Breast epithelium (tissue), 4 donors: ENCODE results near the gene DPH5. TPM values are rescaled to one million over a fixed set of nuclear protein-coding genes. Genes with fewer than 3 reads are reported as not detected.

Experiments
- DNase-seq, 2 donors: peaks; one replicate each; pipeline ENCODE4 v3.0.0-alpha.2; 2019; ENCODE audit warnings: low spot score in 2 of 2
- H3K27ac ChIP-seq, 2 donors: fragments of 200-600 bp; sonication (generic) in 1 of 2; one replicate each; pipeline ENCODE4 v1.5.1; 2016 to 2019; ENCODE audit warnings: mild to moderate bottlenecking in 1 of 2
- H3K27me3 ChIP-seq, 2 donors: fragments of 200-600 bp; sonication (generic) in 1 of 2; one replicate each; pipeline versions ENCODE4 v1.5.1 to v1.6.0; 2017 to 2019; ENCODE audit warnings: control low read depth in 1 of 2, mild to moderate bottlenecking in 1 of 2
- H3K36me3 ChIP-seq: fragments of 200-600 bp; one replicate; pipeline ENCODE4 v1.5.1; 2019
- H3K4me1 ChIP-seq, 2 donors: fragments of 200-600 bp; sonication (generic); one replicate each; pipeline ENCODE4 v1.5.1; 2016 to 2019; ENCODE audit warnings: control low read depth in 1 of 2
- H3K4me3 ChIP-seq, 3 donors: fragments of 200-600 bp; sonication (generic); 1 replicate in 2 of 3; 2 replicates in 1 of 3; pipeline ENCODE4 v1.5.1; 2016 to 2019; ENCODE audit warnings: mild to moderate bottlenecking in 3 of 3, moderate library complexity in 2 of 3
- H3K9me3 ChIP-seq, 2 donors: fragments of 200-600 bp; sonication (generic) in 1 of 2; one replicate each; pipeline ENCODE4 v1.5.1; 2016 to 2019; ENCODE audit warnings: control low read depth in 1 of 2
- CTCF ChIP-seq, 3 donors: fragments of 450-650 bp; IDR thresholded peaks; one replicate each; pipeline ENCODE4 v1.5.1; 2016 to 2017; ENCODE audit warnings: antibody characterized with exemption in 3 of 3, mild to moderate bottlenecking in 3 of 3, moderate library complexity in 3 of 3
- POLR2A ChIP-seq: fragments of 450-650 bp; IDR thresholded peaks from one replicate; pipeline ENCODE4 v1.6.1; 2016; ENCODE audit warnings: antibody characterized with exemption, mild to moderate bottlenecking, moderate library complexity
- POLR2AphosphoS5 ChIP-seq, 3 donors: sonication (generic); formaldehyde crosslinking; IDR thresholded peaks; one replicate each; pipeline ENCODE4 v1.6.1; 2017; ENCODE audit warnings: antibody characterized with exemption in 3 of 3
- intact Hi-C: fragments of 100-400 bp; cut with DNase I; formaldehyde crosslinking; loops from one replicate; pipeline ENCODE4 v1.15.1; 2023; ENCODE audit warnings: low total_unique reads
- total RNA-seq, 3 donors: library from RNA; depleted of rRNA; stranded (reverse); fragments of >200 nt; gene quantifications; one replicate each; pipeline ENCODE4 v1.1.0, GENCODE V29; 2016

The DPH5 gene
- total RNA-seq, 3 donors from 2014 or later: 19.2 to 26.1 (median 25.9) TPM

GRCh38 chr1:101025283-101025656, 314 bp downstream of the DPH5 start:
- Histone ChIP-seq H3K4me1 (no peaks in the 10 kb centered on the region), H3K27ac (peak overlapping the region; percentile 79 to 84), H3K27me3 (no peaks in the 10 kb centered on the region), H3K36me3 (no peaks in the 10 kb centered on the region), H3K4me3 (peak overlapping the region; percentile 68 to 73 (median 70)), H3K9me3 (no peaks in the 10 kb centered on the region)
- TF ChIP-seq POLR2A (no peak), CTCF (IDR thresholded peaks at IDR 0.05) (no peak), POLR2AphosphoS5 (IDR thresholded peaks at IDR 0.05) (no peak)
- no peak for DNase-seq
- intact Hi-C loops: no loop called here

GRCh38 chr1:101022294-101022693, 3.3 kb downstream of the DPH5 start:
- Histone ChIP-seq H3K4me3 (no peak overlapping the region), H3K4me1 (no peaks in the 10 kb centered on the region), H3K9me3 (no peaks in the 10 kb centered on the region), H3K27ac (no peak overlapping the region), H3K27me3 (no peaks in the 10 kb centered on the region), H3K36me3 (no peaks in the 10 kb centered on the region)
- TF ChIP-seq POLR2A: no peak
- DNase-seq: no peak
- intact Hi-C loops: no loop called here

DNA sequence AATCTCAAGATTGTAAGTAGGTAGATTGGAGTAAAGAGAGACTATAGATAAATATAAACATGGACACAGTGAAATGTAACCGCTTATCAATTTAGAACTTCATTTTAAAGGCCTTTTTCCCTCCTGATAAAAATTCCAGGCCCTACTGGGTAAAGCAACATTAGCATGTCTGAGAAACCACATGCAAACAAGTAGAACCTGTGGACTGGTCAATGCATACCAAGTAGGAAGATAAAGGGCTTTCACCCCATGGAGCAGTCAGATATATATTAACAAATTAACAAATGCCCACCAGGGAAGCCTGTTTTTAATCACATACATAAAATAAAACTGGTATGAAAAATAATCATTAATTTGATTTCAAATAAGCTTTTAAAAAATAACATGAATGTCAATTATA, 8.1 kb downstream of the DPH5 start:
- TF ChIP-seq POLR2A: no peak
- no peak for TF ChIP-seq CTCF (IDR thresholded peaks at IDR 0.05)
- TF ChIP-seq POLR2AphosphoS5 (IDR thresholded peaks at IDR 0.05): no peak
- Histone ChIP-seq H3K27me3 (no peaks in the 10 kb centered on the region), H3K9me3 (no peaks in the 10 kb centered on the region), H3K36me3 (no peaks in the 10 kb centered on the region), H3K4me1 (no peaks in the 10 kb centered on the region), H3K27ac (no peak overlapping the region), H3K4me3 (no peak overlapping the region)
- no peak for DNase-seq
- intact Hi-C loops: no loop called here

DNA sequence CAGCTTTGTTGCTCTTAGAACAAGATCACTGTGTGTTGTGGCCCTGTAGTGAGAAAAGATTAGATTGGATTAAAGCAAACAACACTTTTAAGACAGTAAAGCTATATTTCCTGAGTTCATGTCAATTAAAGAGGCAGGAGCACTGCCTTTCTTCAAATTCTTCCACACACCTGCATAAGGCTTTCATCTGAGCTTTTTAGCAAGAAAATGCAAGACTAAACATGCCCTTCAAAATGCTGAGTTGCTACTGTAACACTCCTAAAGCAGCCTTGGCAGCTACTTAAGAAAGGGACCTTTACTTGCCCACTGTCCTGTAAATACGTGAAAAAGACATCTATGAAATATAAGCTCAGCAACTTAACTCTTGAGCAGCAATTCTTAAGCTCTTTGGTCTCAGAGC, 11.8 kb downstream of the DPH5 start:
- intact Hi-C loops: no loop called here
- TF ChIP-seq CTCF (IDR thresholded peaks at IDR 0.05): no peak
- no peak for TF ChIP-seq POLR2A
- TF ChIP-seq POLR2AphosphoS5 (IDR thresholded peaks at IDR 0.05): no peak
- no peaks in the 10 kb centered on the region for H3K27me3 ChIP-seq

GRCh38 chr1:101008229-101008834, 17.3 kb downstream of the DPH5 start:
- no peak overlapping the region for H3K4me3 ChIP-seq
- no peaks in the 10 kb centered on the region for H3K27me3 ChIP-seq
- H3K27ac ChIP-seq: no peak overlapping the region
- no peaks in the 10 kb centered on the region for H3K4me1 ChIP-seq
- H3K36me3 ChIP-seq: no peaks in the 10 kb centered on the region
- intact Hi-C loops: no loop called here
- no peak for DNase-seq
- H3K9me3 ChIP-seq: no peaks in the 10 kb centered on the region
- TF ChIP-seq POLR2A: no peak
- no peak for TF ChIP-seq POLR2AphosphoS5 (IDR thresholded peaks at IDR 0.05)
- no peak for TF ChIP-seq CTCF (IDR thresholded peaks at IDR 0.05)

More for the DNA sequence above, 11.8 kb downstream of the DPH5 start:
- Histone ChIP-seq H3K4me3 (no peak overlapping the region), H3K4me1 (no peaks in the 10 kb centered on the region), H3K27ac (no peak overlapping the region), H3K36me3 (no peaks in the 10 kb centered on the region), H3K9me3 (no peaks in the 10 kb centered on the region)
- DNase-seq: no peak

DNA sequence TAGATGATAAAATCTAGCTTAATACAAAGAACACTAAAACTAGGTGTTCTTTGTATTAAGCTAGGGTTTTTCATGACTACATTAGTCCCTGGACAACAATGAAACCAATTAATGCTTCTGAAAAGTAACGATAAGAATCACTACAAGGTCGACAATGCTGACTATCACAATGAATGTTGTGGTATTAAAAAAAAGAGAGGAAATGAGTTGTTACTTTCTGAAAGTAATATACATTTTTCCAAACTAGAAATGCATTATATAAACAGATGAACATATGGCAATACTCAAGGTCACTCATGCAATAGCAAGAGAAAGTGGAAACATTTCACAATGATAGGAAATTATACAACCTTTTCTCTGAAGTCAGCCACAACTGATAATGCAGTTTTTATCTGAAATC, 19.0 kb downstream of the DPH5 start:
- no peak for TF ChIP-seq CTCF (IDR thresholded peaks at IDR 0.05)
- Histone ChIP-seq H3K27me3 (no peaks in the 10 kb centered on the region), H3K36me3 (no peaks in the 10 kb centered on the region), H3K4me1 (peaks cover 0 to 7% of the 10 kb centered on the region in 2 donors), H3K27ac (no peak overlapping the region), H3K4me3 (no peak overlapping the region), H3K9me3 (no peaks in the 10 kb centered on the region)
- intact Hi-C loops: no loop called here
- DNase-seq: no peak
